ENCODE data around the gene CHRNA1. TPM values are rescaled to one million over a fixed set of nuclear protein-coding genes. Genes with fewer than 3 reads are reported as not detected.

The CHRNA1 gene
- total RNA-seq, 1 experiment from 2014 or later = not detected

GRCh38 chr2:174719016-174719415 lies 45.3 kb downstream of the CHRNA1 start:
- no peak overlapping the region for H2BK5ac ChIP-seq (ENCODE audit: insufficient read length, low read length)
- no peak overlapping the region for H3K9ac ChIP-seq (ENCODE audit: extremely low read depth, insufficient read length, low read length)
- no peak overlapping the region for H2BK120ac ChIP-seq (ENCODE audit: low read depth, low read length, poor library complexity, severe bottlenecking)
- no peaks in the 10 kb centered on the region; the same call in 1 of the 2 replicates for H3K27me3 Mint-ChIP-seq (ENCODE audit: low read depth)
- no peak overlapping the region for H3K4me3 Mint-ChIP-seq
- H2BK12ac ChIP-seq (ENCODE audit: insufficient read length, low read depth, low read length) = no peak overlapping the region
- no peak overlapping the region for H2AFZ ChIP-seq (ENCODE audit: low read length)
- H3K27ac Mint-ChIP-seq = no peak overlapping the region
- no peak overlapping the region for H2AK5ac ChIP-seq (ENCODE audit: insufficient read length, low read length)
- no peak overlapping the region for H4K8ac ChIP-seq (replicated peaks; ENCODE audit: insufficient read length, low read depth, low read length)
- no peak overlapping the region for H2BK20ac ChIP-seq (ENCODE audit: low read depth, low read length, poor library complexity, severe bottlenecking)
- no peaks in the 10 kb centered on the region for H3K4me1 Mint-ChIP-seq
- H3K4ac ChIP-seq (ENCODE audit: low read depth, low read length) = no peak overlapping the region
- H4K5ac ChIP-seq (ENCODE audit: insufficient read length, low read depth, low read length) = no peak overlapping the region
- no peak overlapping the region for H3K4me2 ChIP-seq (ENCODE audit: insufficient read depth, insufficient read length, low read length)
- no peak overlapping the region for H3K18ac ChIP-seq (ENCODE audit: insufficient read length, low read depth, low read length)
- peaks cover 4% of the 10 kb centered on the region in 2 experiments for H3K9me3 Mint-ChIP-seq
- H3K23ac ChIP-seq (ENCODE audit: insufficient read length, low read depth, low read length) = no peak overlapping the region
- H4K20me1 ChIP-seq (ENCODE audit: control insufficient read depth, insufficient read depth, insufficient read length) = no peaks in the 10 kb centered on the region
- H3T11ph ChIP-seq (ENCODE audit: low read length) = no peak overlapping the region
- H3K79me2 ChIP-seq (ENCODE audit: insufficient read depth, low read length) = no peaks in the 10 kb centered on the region
- no peaks in the 10 kb centered on the region for H3K9me3 ChIP-seq (ENCODE audit: control insufficient read depth, low read depth, low read length)
- H2BK15ac ChIP-seq (ENCODE audit: low read depth, low read length) = no peak overlapping the region
- no peaks in the 10 kb centered on the region for H3K23me2 ChIP-seq (ENCODE audit: insufficient read length, low read depth, low read length, poor library complexity, severe bottlenecking)
- no peaks in the 10 kb centered on the region for H3K27me3 ChIP-seq (ENCODE audit: insufficient read depth, low read length)
- no peak overlapping the region for H4K91ac ChIP-seq (ENCODE audit: insufficient read length, low read depth, low read length)
- no peaks in the 10 kb centered on the region for H3K79me1 ChIP-seq (ENCODE audit: insufficient read depth, low read depth, low read length, poor library complexity, severe bottlenecking)
- peaks cover under 1 to 4% (median 3%) of the 10 kb centered on the region in 3 experiments; a peak in 4 of 7 replicates for H3K36me3 Mint-ChIP-seq (ENCODE audit: insufficient read depth in 1 of 3, low read depth in 3 of 3)
- TF ChIP-seq CTCF (conservative IDR thresholded peaks at IDR 0.05) = no peak
- no peak overlapping the region for H3K56ac ChIP-seq (ENCODE audit: insufficient read length, low read depth, low read length)
- H3K4me1 ChIP-seq (ENCODE audit: insufficient read depth, low read length) = no peaks in the 10 kb centered on the region
- DNase-seq = no peak
- no CpG with 5 or more reads among the region's 4 CpGs for WGBS (ENCODE audit: extremely low coverage, insufficient read length, low lambda C conversion rate)
- no peak overlapping the region for H3K27ac ChIP-seq (ENCODE audit: insufficient read length, low read depth, low read length)
- H3K14ac ChIP-seq (ENCODE audit: insufficient read depth, low read length) = no peak overlapping the region

Data from H9 (cell line).